HUES6 (cell line): ENCODE data around the gene CLIC4.

Experiments
- H3K27ac ChIP-seq: 2 replicates; pipeline ENCODE4 v1.7.0; 2013; ENCODE audit warnings: low read depth, mild to moderate bottlenecking, low read length, inconsistent platforms
- H3K27me3 ChIP-seq: 2 replicates; pipeline ENCODE4 v1.6.1; 2013; ENCODE audit warnings: low read length; ENCODE audit not compliant: control insufficient read depth, insufficient read depth
- H3K36me3 ChIP-seq: 2 replicates; pipeline ENCODE4 v1.6.1; 2013; ENCODE audit warnings: low read length; ENCODE audit not compliant: control insufficient read depth, insufficient read depth
- H3K4me1 ChIP-seq: 2 replicates; pipeline ENCODE4 v1.6.1; 2013; ENCODE audit warnings: low read length; ENCODE audit not compliant: control insufficient read depth, insufficient read depth
- H3K4me3 ChIP-seq: 2 replicates; pipeline ENCODE4 v1.5.1; 2013; ENCODE audit warnings: low read depth, low read length
- H3K9ac ChIP-seq: one replicate; pipeline ENCODE4 v1.6.1; 2013; ENCODE audit warnings: mild to moderate bottlenecking, low read length
- H3K9me3 ChIP-seq: 2 replicates; pipeline ENCODE4 v1.6.1; 2013; ENCODE audit warnings: low read depth, low read length; ENCODE audit not compliant: control insufficient read depth, insufficient read depth

Gene CLIC4

GRCh38 chr1:24872061-24872850 is 127.0 kb downstream of the CLIC4 start:
- no peak overlapping the region for H3K9ac ChIP-seq
- no peak overlapping the region for H3K27ac ChIP-seq
- no peaks in the 10 kb centered on the region for H3K27me3 ChIP-seq
- H3K4me3 ChIP-seq, result no peak overlapping the region
- no peaks in the 10 kb centered on the region for H3K9me3 ChIP-seq
- no peaks in the 10 kb centered on the region for H3K36me3 ChIP-seq
- peaks cover 20% of the 10 kb centered on the region for H3K4me1 ChIP-seq

GRCh38 chr1:24873148-24873547 is 127.9 kb downstream of the CLIC4 start:
- Histone ChIP-seq H3K9me3 (no peaks in the 10 kb centered on the region), H3K9ac (no peak overlapping the region), H3K36me3 (no peaks in the 10 kb centered on the region), H3K27me3 (no peaks in the 10 kb centered on the region), H3K4me1 (peaks cover 20% of the 10 kb centered on the region), H3K4me3 (no peak overlapping the region), H3K27ac (no peak overlapping the region)

- Histone ChIP-seq H3K4me1 (peaks cover 20% of the 10 kb centered on the region), H3K27ac (no peak overlapping the region), H3K9ac (no peak overlapping the region), H3K36me3 (no peaks in the 10 kb centered on the region), H3K27me3 (no peaks in the 10 kb centered on the region), H3K4me3 (no peak overlapping the region), H3K9me3 (no peaks in the 10 kb centered on the region)
Measured at GRCh38 chr1:24874056-24874455, 128.8 kb downstream of the CLIC4 start.

- Histone ChIP-seq H3K27ac (no peak overlapping the region), H3K4me1 (peaks cover 20% of the 10 kb centered on the region), H3K27me3 (no peaks in the 10 kb centered on the region), H3K9ac (no peak overlapping the region), H3K4me3 (no peak overlapping the region), H3K36me3 (no peaks in the 10 kb centered on the region), H3K9me3 (no peaks in the 10 kb centered on the region)
Measured at GRCh38 chr1:24874611-24875234, 129.5 kb downstream of the CLIC4 start.

- Histone ChIP-seq H3K4me1 (peaks cover 20% of the 10 kb centered on the region), H3K36me3 (no peaks in the 10 kb centered on the region), H3K27me3 (no peaks in the 10 kb centered on the region), H3K4me3 (no peak overlapping the region), H3K9ac (no peak overlapping the region), H3K27ac (no peak overlapping the region), H3K9me3 (no peaks in the 10 kb centered on the region)
Measured at GRCh38 chr1:24875257-24875656, 130.0 kb downstream of the CLIC4 start.

- no peaks in the 10 kb centered on the region for H3K9me3 ChIP-seq
- H3K4me1 ChIP-seq, result peaks cover 20% of the 10 kb centered on the region
- no peak overlapping the region for H3K27ac ChIP-seq
- H3K27me3 ChIP-seq, result no peaks in the 10 kb centered on the region
- H3K4me3 ChIP-seq, result no peak overlapping the region
- peak overlapping the region; percentile 49 for H3K9ac ChIP-seq
- H3K36me3 ChIP-seq, result no peaks in the 10 kb centered on the region
Measured at GRCh38 chr1:24875991-24876506, 130.8 kb downstream of the CLIC4 start.

GRCh38 chr1:24878045-24878444 is 132.8 kb downstream of the CLIC4 start:
- Histone ChIP-seq H3K9ac (no peak overlapping the region), H3K27me3 (no peaks in the 10 kb centered on the region), H3K4me1 (peaks cover 20% of the 10 kb centered on the region), H3K36me3 (no peaks in the 10 kb centered on the region), H3K4me3 (no peak overlapping the region), H3K27ac (no peak overlapping the region), H3K9me3 (no peaks in the 10 kb centered on the region)

- H3K9me3 ChIP-seq, result no peaks in the 10 kb centered on the region
- no peaks in the 10 kb centered on the region for H3K36me3 ChIP-seq
- H3K27ac ChIP-seq, result no peak overlapping the region
- peaks cover 20% of the 10 kb centered on the region for H3K4me1 ChIP-seq
- no peaks in the 10 kb centered on the region for H3K27me3 ChIP-seq
- H3K9ac ChIP-seq, result no peak overlapping the region
- no peak overlapping the region for H3K4me3 ChIP-seq
Measured at GRCh38 chr1:24878775-24879742, 133.8 kb downstream of the CLIC4 start.

GRCh38 chr1:24881034-24881433 is 135.8 kb downstream of the CLIC4 start:
- Histone ChIP-seq H3K27ac (no peak overlapping the region), H3K9me3 (no peaks in the 10 kb centered on the region), H3K36me3 (no peaks in the 10 kb centered on the region), H3K4me3 (no peak overlapping the region), H3K27me3 (no peaks in the 10 kb centered on the region), H3K4me1 (peaks cover 6% of the 10 kb centered on the region; the same call in 1 of the 2 replicates), H3K9ac (no peak overlapping the region)

GRCh38 chr1:24884751-24885150 is 139.5 kb downstream of the CLIC4 start:
- Histone ChIP-seq H3K4me1 (no peaks in the 10 kb centered on the region), H3K27ac (no peak overlapping the region), H3K36me3 (no peaks in the 10 kb centered on the region), H3K9me3 (peaks cover 12% of the 10 kb centered on the region), H3K27me3 (no peaks in the 10 kb centered on the region), H3K9ac (no peak overlapping the region), H3K4me3 (no peak overlapping the region)
